Tibial nerve (tissue), 3 donors: Measurements from ENCODE around the gene THBS2.
"Not testable (repeated sequence)": the region's sequence is repeated elsewhere in the genome, so short reads cannot be mapped to it uniquely, and the experiment has no call there.

Source experiments
- POLR2A ChIP-seq, 2 donors: fragments of 450-650 bp; IDR thresholded peaks; one replicate each; pipeline ENCODE4 v1.6.1; 2017; ENCODE audit warnings: antibody characterized with exemption in 2 of 2, mild to moderate bottlenecking in 2 of 2, moderate library complexity in 2 of 2
- TF ChIP-seq, protein P1 (sequence below), 5 experiments: fragments of 200-600 bp in 3 of 5; fragments of 450-650 bp in 2 of 5; sonication (generic) in 3 of 5; IDR thresholded peaks; one replicate each; pipeline ENCODE4 v1.5.1; 2016 to 2019; ENCODE audit warnings: antibody characterized with exemption in 5 of 5, mild to moderate bottlenecking in 3 of 5, moderate library complexity in 2 of 5

GRCh38 chr6:169197929-169198328, 55.7 kb downstream of the THBS2 start:
- TF ChIP-seq POLR2A (IDR thresholded peaks at IDR 0.05), result not testable (repeated sequence)
- TF ChIP-seq, protein P1, sequence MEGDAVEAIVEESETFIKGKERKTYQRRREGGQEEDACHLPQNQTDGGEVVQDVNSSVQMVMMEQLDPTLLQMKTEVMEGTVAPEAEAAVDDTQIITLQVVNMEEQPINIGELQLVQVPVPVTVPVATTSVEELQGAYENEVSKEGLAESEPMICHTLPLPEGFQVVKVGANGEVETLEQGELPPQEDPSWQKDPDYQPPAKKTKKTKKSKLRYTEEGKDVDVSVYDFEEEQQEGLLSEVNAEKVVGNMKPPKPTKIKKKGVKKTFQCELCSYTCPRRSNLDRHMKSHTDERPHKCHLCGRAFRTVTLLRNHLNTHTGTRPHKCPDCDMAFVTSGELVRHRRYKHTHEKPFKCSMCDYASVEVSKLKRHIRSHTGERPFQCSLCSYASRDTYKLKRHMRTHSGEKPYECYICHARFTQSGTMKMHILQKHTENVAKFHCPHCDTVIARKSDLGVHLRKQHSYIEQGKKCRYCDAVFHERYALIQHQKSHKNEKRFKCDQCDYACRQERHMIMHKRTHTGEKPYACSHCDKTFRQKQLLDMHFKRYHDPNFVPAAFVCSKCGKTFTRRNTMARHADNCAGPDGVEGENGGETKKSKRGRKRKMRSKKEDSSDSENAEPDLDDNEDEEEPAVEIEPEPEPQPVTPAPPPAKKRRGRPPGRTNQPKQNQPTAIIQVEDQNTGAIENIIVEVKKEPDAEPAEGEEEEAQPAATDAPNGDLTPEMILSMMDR (IDR thresholded peaks at IDR 0.05), result not testable (repeated sequence)
